DMS153 (cell line): Measurements from ENCODE around the gene MTFR1L.
A peak's percentile ranks its signal among the peaks of the same experiment; 100 is the strongest.

Experiments used
- DNase-seq: peaks from one replicate; lab custom pipeline; 2025; lab: John Stamatoyannopoulos, UW

MTFR1L gene

GRCh38 chr1:25790472-25790871 lies 29.3 kb upstream of the MTFR1L start:
- DNase-seq, result no peak

DNA sequence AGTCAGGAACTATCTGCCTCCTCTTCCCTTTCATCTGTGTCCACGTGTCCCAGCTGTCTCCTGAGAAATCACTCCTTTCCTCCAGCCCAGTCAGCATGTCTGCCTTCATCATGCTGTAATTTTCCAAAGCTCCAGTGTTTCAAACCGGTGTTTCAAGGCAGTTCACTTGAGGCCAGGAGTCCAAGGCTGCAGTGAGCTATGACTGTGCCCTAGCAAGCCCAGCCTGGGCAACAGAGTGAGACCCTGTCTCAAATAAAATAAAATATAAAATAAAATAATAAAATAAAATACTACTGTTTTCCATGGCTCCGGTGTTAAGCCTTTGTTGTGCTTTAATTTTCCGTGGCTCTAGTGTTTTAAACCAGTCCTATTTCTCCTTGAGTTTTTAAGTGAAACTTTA lies 27.6 kb upstream of the MTFR1L start:
- no peak for DNase-seq

DNA sequence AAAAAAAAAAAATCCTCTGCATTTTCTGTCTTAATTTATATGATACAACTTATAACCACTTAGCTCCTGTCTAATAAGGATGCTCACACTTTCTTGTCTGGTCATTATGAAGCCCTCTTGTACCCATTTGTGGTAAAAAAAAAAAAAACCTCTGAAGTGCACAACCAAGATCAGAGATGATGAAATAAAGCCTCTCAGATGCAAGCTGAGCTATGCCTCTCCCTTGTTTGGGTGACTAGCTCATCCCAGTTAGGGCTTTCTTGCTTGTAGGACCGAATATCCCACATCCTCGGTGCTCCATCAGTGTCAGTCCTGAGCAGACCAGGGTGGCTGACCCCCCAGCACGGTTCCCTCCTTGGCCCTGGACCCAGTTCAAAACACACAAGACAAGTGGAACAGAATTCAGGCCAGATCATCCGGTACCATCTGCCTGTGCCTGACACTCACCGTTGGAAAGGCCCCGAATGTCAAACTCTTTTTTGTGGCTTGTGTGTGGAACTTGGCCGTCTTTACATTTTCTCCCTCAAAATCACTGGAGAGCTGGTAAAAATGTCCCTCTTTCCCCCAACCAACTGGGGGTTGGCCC lies 26.1 kb upstream of the MTFR1L start:
- no peak for DNase-seq

DNA sequence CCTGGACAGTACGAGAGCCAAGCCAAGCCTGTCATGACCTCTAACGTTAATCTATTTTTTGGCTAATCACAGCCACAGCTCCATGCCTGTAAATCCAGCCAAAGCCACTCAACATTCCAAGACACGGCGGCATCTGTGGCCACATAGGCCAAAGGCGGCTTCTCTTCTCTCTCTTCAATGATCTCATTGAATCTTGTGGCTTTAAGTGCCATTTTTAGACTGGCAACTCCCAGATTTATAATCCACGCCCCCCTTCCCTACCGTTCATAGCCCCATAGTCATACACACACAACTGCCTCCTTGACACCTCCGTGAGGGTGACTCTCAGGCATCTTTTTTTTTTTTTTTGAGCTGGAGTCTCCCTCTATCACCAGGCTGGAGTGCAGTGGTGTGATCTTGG lies 25.4 kb upstream of the MTFR1L start:
- DNase-seq, result no peak

GRCh38 chr1:25795211-25795610 lies 24.5 kb upstream of the MTFR1L start:
- no peak for DNase-seq

DNA sequence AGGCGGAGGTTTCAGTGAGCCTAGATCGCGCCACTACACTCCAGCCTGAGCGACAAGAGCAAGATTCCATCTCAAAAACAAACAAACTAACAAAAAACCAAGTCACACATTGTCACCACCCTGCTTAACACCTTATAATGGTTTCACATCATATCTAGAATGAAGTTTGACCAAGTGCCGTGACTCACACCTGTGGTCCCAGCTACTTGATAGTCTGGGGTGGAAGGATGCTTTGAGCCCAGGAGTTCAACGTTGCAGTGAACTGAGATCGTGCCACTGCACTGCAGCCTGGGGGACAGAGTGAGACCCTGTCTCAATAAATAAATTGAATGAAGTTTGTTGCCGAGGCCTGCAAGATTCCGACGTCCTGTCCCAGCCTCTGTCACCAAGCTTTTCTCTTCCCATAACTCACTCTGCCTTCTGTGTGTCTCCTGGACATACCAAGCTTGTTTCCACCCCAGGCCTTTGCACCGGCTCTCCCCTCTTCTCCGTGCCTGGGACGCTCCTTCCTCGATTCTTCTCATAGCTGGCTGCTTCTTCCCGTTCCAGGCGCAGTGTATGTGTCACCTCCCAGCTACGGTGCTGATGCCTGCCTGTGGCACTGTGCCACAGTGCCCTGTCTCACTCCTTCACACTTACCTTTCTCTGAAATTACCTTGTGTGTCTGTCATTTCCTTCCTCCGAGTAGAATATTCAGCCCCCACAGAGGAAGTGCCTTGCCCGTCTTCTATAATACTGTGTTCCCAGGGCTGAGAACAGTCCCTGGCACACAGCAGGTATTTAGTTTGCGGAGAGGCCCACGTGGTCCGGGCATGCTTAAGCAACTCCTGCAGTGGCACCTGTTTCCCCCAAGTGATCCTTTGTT lies 23.6 kb upstream of the MTFR1L start:
- DNase-seq, result peak; percentile 70

GRCh38 chr1:25796811-25797458 lies 22.8 kb upstream of the MTFR1L start:
- peak; percentile 77 for DNase-seq

- no peak for DNase-seq
These were observed 21.8 kb upstream of the MTFR1L start for GRCh38 chr1:25797939-25798338.

DNA sequence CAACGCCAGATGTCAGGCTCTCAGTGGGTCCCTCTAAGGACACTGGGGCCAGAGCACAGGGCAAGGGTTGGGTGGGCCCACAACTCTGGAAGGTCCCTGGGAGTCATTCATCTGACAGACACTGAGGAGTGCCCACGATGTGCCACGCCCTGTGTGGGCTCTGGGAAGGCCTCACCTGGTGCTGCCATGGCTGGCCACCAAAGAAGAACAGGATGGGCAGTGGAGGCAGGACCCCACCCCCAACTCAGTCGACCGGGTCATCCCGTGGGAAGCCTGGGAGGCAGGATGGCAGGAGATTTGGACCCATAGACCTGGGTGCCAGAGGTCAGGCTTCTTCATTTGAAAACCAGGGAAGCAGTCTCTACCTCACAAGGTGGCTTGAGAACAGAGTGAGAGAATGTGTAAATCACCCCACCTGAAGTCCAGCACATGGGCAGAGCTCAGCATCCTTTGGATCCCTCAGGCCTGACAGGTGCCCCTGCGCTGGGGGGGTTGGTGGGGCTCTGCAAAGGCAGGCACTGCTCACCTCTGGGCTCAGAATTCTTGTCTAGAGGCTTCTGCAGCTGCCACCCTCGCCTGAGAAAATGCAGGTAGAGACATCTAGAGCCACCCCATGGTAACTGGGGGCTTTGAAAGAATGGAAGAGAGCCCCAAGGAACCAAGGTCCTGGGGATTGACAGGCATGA lies 20.9 kb upstream of the MTFR1L start:
- no peak for DNase-seq

DNA sequence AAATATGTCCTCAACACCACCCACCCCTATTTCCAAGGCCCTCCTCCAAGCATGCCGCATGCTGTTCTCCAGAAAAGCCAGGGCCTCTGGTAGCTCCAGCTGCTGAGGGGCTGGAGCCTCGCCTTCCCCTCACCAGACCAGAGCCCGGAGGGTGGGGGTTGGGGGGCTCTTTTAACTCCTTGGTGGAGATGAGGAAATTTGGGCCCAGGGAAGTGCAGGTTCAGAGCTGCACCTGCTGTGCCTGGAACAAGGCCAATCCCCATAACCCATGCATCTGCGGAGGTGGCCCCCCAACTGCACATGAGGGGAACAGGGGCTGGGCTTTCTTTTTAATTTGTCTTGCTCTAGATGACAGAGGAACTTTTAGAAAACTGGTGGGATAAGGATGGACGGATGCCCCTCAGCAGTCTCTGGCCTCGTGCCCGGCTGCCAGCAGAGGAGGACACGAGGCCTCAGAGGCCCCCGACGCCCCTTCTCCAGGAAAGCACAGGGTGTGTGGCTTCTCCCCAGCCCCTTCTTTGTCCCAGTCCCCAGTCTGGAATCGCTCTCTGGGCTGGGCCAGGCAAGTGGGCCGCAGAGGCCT lies 20.3 kb upstream of the MTFR1L start:
- DNase-seq, result no peak

- peak; percentile 33 for DNase-seq
These were observed 19.6 kb upstream of the MTFR1L start, which contains the start of gene SELENON for GRCh38 chr1:25799935-25800702. SELENON (plus strand) TSS chr1:25800193; CDS start chr1:25800231, 38 bp downstream.

DNA sequence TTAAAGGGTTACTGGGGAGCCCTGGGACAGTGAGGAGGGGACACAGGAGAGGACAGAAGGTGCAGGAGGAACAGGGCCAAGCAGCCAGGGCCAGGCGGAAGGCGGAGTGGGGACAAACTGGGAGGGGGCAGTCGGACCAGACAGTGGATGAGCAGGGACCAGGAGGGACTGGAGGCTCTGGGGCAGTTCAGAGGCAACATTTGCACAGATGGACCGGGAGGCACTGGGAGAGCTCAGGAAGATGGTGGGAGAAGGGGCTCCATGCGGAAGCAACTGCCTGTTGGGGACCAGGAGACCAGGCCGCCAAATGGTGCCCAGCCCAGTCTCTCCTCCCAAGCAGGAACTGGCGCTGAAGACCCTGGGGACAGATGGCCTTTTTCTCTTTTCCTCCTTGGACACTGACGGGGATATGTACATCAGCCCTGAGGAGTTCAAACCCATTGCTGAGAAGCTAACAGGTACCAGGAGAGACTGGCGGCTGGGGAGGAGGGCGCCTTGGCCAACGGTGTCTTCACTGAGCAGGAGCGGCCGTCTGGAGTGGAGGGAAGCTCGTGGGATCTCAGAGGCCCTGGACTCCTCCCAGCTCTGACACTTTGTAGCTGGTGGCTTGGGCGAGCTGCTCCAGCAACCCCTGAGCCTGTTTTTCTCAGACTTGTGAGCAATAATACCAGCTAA lies 18.9 kb upstream of the MTFR1L start:
- DNase-seq, result no peak

GRCh38 chr1:25802915-25803314 lies 16.8 kb upstream of the MTFR1L start:
- peak; percentile 38 for DNase-seq

DNA sequence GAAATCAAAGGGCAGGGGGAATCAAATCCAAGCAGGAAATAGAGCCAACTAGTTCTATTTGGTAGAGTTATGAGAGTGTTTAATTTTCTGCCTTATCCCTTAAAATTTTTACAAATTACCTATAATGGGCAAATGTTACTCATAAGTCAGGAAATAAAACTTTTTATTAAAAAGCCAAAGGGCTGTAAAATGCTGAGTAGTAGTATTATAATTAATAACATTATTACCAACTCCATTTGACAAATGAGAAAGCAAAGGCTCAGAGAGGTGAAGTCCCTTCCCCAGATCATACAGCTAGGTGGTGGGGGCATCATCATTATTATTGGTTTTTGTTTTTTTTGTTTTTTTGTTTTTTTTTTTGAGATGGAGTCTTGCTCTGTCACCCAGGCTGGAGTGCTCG lies 16.4 kb upstream of the MTFR1L start:
- DNase-seq, result no peak

DNA sequence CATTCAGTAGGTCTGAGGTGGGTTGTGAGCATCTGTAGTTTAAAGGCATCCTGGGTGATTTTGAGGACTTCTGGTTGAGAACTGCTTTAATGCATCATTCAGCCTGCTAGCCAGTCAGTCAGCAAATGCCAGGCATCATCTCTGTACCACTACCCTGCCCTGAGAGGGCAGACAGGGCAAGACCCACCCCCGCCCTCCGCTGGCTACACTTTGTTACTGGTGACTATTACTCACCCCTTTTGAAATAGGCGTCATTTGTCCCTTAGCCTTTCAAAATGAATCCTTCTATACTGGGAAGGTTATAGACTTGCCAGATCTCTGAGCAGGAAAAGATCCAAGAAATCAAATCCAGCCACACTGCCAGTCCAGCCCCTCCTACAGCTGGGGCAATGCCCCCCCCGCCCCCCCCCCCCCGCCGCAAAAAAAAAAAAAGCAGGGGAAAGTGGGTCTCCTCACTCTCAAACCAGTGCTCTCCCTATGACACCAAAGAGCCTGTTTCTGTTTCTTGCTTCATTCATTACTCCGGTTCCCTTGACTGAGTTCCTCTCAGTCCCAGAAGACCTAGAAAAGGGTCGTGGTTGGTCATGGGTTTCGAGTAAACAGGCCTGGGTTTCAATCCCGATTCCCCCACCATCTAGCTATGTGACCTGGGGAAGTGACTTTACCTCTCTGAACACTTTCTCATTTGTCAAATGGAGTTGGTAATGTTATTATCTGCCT lies 15.3 kb upstream of the MTFR1L start:
- no peak for DNase-seq

- DNase-seq, result no peak
These were observed 14.5 kb upstream of the MTFR1L start for GRCh38 chr1:25804964-25805862.

DNA sequence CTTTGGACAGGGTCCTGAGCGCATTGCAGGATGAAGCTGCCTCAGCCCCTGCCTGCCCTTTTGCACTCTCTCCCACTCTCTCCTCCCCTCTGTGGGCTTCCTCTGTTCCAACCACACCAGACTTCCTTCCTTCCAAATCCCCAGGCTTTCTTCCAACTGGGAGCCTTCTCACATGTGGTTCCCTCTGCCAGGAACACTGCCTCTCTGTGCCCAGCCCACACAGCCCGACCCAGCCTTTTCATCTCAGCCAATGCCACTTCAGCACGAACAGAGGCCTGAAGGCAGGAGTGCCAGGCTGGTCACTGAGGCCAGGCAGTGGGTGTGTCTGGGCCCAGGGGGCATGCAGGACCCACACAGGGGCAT lies 13.9 kb upstream of the MTFR1L start:
- no peak for DNase-seq

DNA sequence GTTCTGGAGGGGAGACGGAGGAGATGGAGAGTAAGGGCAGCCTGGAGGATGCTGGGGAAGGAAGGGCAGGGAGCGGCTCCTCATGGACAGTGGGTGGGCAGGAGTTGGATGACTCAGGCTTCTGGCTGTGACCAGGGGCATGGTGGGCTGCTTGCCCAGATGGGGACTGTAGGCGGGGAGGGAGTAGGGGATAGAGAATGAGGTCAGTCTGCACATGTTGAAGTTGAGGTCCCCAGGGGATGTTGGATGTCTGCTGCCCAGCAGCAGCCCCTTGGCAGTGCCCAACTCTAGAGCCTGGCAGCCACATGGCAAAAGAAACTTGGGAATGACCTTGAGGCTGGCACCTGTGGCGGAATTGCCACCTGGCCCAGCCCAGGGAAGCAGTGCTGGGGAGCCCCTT lies 13.3 kb upstream of the MTFR1L start:
- no peak for DNase-seq
